GM13977 (cell line): Measurements from ENCODE around the gene IFT81.

Experiments used
- DNase-seq: peaks from one replicate; pipeline ENCODE4 v3.0.0; 2012; ENCODE audit warnings: low spot score
- in situ Hi-C: fragments of 300-500 bp; cut with MboI; formaldehyde crosslinking; loops from one replicate; pipeline ENCODE4 v1.12.0; 2022; ENCODE audit warnings: low sequenced_read_pairs, low pct_unique_long_range_greater_than_20kb, mixed read lengths, inconsistent platforms; ENCODE audit not compliant: unreplicated experiment
- TF ChIP-seq, protein P1 (sequence below): IDR thresholded peaks from 2 replicates; pipeline ENCODE4 v1.5.1; 2012; ENCODE audit warnings: mild to moderate bottlenecking, control low read depth; ENCODE audit not compliant: insufficient read depth; ENCODE audit errors: extremely low read depth, missing control alignments

The IFT81 gene

GRCh38 chr12:110104188-110105094, 19.7 kb upstream of the IFT81 start:
- TF ChIP-seq, protein P1, sequence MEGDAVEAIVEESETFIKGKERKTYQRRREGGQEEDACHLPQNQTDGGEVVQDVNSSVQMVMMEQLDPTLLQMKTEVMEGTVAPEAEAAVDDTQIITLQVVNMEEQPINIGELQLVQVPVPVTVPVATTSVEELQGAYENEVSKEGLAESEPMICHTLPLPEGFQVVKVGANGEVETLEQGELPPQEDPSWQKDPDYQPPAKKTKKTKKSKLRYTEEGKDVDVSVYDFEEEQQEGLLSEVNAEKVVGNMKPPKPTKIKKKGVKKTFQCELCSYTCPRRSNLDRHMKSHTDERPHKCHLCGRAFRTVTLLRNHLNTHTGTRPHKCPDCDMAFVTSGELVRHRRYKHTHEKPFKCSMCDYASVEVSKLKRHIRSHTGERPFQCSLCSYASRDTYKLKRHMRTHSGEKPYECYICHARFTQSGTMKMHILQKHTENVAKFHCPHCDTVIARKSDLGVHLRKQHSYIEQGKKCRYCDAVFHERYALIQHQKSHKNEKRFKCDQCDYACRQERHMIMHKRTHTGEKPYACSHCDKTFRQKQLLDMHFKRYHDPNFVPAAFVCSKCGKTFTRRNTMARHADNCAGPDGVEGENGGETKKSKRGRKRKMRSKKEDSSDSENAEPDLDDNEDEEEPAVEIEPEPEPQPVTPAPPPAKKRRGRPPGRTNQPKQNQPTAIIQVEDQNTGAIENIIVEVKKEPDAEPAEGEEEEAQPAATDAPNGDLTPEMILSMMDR, result no peak
- in situ Hi-C loops, result loop anchor here (10.0 kb wide), 1 partner anchor 320 kb away; no protein-coding TSS in a partner anchor
- no peak for DNase-seq

DNA sequence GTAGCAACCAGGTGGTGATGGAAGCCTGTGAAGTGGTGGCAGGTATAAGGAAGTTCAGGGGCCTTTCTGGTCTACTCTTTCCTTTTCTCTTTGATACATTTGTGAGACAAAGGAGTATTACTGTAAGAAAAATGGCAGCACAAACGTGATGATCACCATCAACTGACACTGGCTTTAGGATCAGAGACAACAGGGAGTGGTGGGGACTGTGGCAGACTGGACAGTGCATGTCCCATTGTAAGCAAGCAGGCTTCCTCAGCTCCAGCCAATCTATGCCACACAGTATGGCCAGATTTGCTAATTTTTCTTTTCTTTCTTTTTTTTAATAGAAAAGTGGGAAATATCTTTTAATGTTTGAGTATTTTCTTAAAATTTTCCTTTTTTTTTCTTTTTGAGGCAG, 19.0 kb upstream of the IFT81 start:
- no peak for DNase-seq
- TF ChIP-seq, protein P1, result no peak
- in situ Hi-C loops, result loop anchor here (10.0 kb wide), 1 partner anchor 320 kb away; no protein-coding TSS in a partner anchor

DNA sequence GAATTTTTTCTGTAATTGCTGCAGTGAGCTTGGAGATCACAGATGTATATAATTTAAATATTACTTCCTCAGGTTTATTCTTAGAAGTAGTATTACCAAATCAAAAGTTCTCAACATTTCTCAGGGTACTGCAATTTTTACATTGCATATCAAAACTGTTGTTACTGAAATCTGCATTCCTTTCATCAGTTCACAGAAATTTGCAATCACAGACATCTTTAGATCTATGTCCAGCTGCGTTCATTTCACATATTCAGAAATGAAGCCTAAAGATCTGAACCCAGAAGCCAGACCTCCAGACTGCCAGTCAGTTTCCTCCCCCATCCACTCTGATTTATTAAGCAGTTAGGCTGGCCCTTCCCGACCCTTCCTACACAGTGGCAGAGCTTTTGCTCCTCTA, 18.2 kb upstream of the IFT81 start:
- no peak for DNase-seq
- TF ChIP-seq, protein P1, result no peak
- in situ Hi-C loops, result loop anchor here (10.0 kb wide), 1 partner anchor 319 kb away; no protein-coding TSS in a partner anchor

DNA sequence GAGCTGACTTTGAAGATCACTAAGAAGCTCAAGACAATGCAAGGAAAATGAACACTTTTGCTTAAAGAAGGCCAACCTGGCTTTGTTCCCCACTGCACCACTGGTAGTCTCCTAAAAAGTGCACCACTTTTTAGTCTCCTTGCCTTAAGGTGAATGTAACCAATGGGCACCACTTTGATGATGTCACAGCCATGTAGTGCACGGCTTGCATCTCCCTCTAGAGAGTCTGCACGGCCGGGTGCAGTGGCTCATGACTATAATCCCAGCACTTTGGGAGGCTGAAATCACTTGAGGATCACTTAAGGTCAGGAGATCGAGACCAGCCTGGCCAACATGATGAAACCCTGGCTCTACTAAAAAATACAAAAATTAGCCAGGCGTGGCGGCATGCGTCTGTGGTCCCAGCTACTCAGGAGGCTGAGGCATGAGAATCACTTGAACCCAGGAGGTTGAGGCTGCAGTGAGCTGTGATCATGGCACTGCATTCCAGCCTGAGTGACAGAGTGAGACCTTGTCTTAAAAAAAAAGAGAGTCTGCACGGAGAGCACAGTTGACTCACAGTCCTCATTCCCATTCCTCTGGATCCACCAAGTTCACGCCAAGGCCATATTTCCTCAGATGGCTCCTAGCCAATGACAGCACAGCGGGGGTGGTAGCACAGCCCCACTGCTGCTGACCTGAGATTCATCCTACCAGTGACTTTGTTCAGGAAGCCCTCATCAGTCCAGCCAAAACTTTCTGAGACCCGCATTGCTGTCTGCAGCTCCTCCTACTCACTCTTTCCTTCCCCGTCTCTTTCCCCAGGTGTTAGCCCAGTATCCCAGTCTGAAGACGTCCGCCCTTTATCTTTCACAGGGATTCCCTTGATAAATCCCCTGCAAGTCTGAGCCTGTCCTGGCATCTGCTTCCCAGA, 16.5 kb upstream of the IFT81 start:
- TF ChIP-seq, protein P1, result no peak
- DNase-seq, result no peak
- in situ Hi-C loops, result loop anchor here (10.0 kb wide), 1 partner anchor 317 kb away; no protein-coding TSS in a partner anchor

DNA sequence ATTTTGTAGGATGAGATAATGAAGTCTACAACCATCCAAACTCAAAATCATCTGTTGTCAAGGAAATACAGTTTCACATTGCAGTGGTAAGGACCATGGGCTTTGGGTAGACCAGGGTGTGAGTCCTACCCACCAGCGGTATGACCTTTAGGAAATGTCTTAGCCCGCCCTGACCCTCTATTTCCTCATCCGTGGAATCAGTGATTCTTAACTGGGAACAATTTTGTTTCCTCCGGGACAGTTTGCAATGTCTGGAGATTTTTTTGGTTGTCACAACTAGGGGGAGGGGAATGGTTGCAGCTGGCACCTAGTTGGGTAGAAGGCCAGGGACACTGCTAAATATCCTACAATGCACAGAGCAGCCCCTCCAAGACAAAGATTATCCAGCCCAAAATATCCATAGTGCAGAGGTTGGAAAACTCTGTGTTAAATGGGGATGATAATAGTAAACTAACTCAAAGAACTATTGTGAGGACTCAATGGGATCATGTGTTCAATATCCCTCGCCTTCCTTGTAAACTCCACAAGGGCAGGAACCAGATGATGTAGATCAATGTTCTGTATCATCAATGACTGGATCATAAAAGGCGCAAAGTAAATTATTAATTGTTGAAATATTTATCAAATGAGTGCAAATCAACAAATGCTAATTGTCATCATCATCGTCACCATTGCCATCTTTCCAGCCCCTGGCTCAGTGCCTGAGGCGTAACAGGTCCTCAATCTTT, 15.7 kb upstream of the IFT81 start:
- in situ Hi-C loops, result loop anchor here (10.0 kb wide), 1 partner anchor 316 kb away; no protein-coding TSS in a partner anchor
- TF ChIP-seq, protein P1, result no peak
- no peak for DNase-seq
